PC-9 (cell line): ENCODE measurements around the gene EBF4. TPM values are rescaled to one million over a fixed set of nuclear protein-coding genes. Genes with fewer than 3 reads are reported as not detected.

Source experiments
- BruUV-seq: library from RNA; stranded (reverse); fragments of 400-500 nt; replicated peaks from 2 replicates; lab custom pipeline; 2021; lab: Mats Ljungman, UMichigan
- CTCF ChIA-PET: fragments of 300-600 bp; sonication (Branson Sonifier 250); formaldehyde crosslinking; loops from one replicate; lab custom pipeline; 2022; ENCODE audit warnings: antibody characterized with exemption; lab: Charles Lee
- POLR2A ChIA-PET: fragments of 300-600 bp; sonication (Branson Sonifier 250); formaldehyde crosslinking; loops from one replicate; lab custom pipeline; 2022; ENCODE audit warnings: antibody characterized with exemption; ENCODE audit not compliant: unreplicated experiment; lab: Charles Lee
- DNase-seq, 2 experiments: peaks; one replicate each; pipeline versions ENCODE4 v3.0.0 to v3.0.0-alpha.2; 2015 to 2022; ENCODE audit warnings: mixed read lengths in 1 of 2
- H2AFZ ChIP-seq: fragments of 200-600 bp; sonication (generic); 2 replicates; pipeline ENCODE4 v1.8.1; 2017; ENCODE audit warnings: antibody characterized with exemption
- H3F3A ChIP-seq: fragments of 200-600 bp; sonication (generic); 2 replicates; pipeline ENCODE4 v1.8.1; 2017; ENCODE audit warnings: antibody characterized with exemption, mild to moderate bottlenecking, low read depth; ENCODE audit not compliant: insufficient read depth
- H3K27ac ChIP-seq: fragments of 200-600 bp; sonication (generic); 2 replicates; pipeline ENCODE4 v1.6.1; 2016; ENCODE audit warnings: mixed run types
- H3K27me3 ChIP-seq: fragments of 200-600 bp; sonication (generic); 2 replicates; pipeline ENCODE4 v1.6.1; 2016; ENCODE audit warnings: low read depth, mixed run types; ENCODE audit not compliant: insufficient read depth
- H3K36me3 ChIP-seq: fragments of 200-600 bp; sonication (generic); 2 replicates; pipeline ENCODE4 v1.6.1; 2016; ENCODE audit warnings: low read depth, mixed run types
- H3K4me1 ChIP-seq: fragments of 200-600 bp; sonication (generic); replicated peaks from 2 replicates; pipeline ENCODE4 v1.6.1; 2016; ENCODE audit warnings: mixed run types; ENCODE audit not compliant: insufficient read depth
- H3K4me2 ChIP-seq: fragments of 200-600 bp; sonication (generic); 2 replicates; pipeline ENCODE4 v1.6.1; 2017; ENCODE audit warnings: mixed run types
- H3K4me3 ChIP-seq: fragments of 200-600 bp; sonication (generic); 2 replicates; pipeline ENCODE4 v1.6.1; 2016; ENCODE audit warnings: mixed run types
- H3K79me2 ChIP-seq: fragments of 200-600 bp; sonication (generic); 2 replicates; pipeline ENCODE4 v1.6.1; 2017; ENCODE audit warnings: low read depth, mixed run types
- H3K9me2 ChIP-seq: fragments of 200-600 bp; sonication (generic); 2 replicates; pipeline ENCODE4 v1.8.1; 2017; ENCODE audit warnings: mild to moderate bottlenecking; ENCODE audit not compliant: insufficient read depth
- H3K9me3 ChIP-seq: fragments of 200-600 bp; sonication (generic); 2 replicates; pipeline ENCODE4 v1.8.1; 2016; ENCODE audit warnings: low read depth; ENCODE audit not compliant: insufficient read depth
- H4K20me1 ChIP-seq: fragments of 200-600 bp; sonication (generic); 2 replicates; pipeline ENCODE4 v1.8.1; 2017; ENCODE audit not compliant: insufficient read depth
- EZH2 ChIP-seq: fragments of 200-600 bp; sonication (generic); IDR thresholded peaks from 2 replicates; pipeline ENCODE4 v1.8.0; 2017; ENCODE audit warnings: antibody characterized with exemption, low read depth
- intact Hi-C: fragments of 100-400 bp; cut with micrococcal nuclease; formaldehyde crosslinking; loops from one replicate; pipeline ENCODE4 v1.10.0; 2022; ENCODE audit not compliant: unreplicated experiment
- total RNA-seq: library from RNA; stranded (reverse); gene quantifications from 2 replicates; pipeline ENCODE4 v1.2.3, GENCODE V29; 2021
- TF ChIP-seq, protein P1 (sequence below): fragments of 200-600 bp; sonication (generic); conservative IDR thresholded peaks from 2 replicates; pipeline ENCODE4 v1.6.1; 2017; ENCODE audit warnings: mixed run types, antibody characterized with exemption, mild to moderate bottlenecking, moderate library complexity

The EBF4 gene
- total RNA-seq, 1 experiment from 2014 or later, result 5.1 TPM

GRCh38 chr20:2752567-2753460, 60.2 kb downstream of the EBF4 start:
- Histone ChIP-seq H3K27me3 (peaks cover 43% of the 10 kb centered on the region), H2AFZ (0 out of 2 replicates have a peak overlapping the region, but pooled peaks have one; percentile 73), H3K27ac (no peak overlapping the region), H4K20me1 (no peaks in the 10 kb centered on the region), H3K4me2 (peak overlapping the region; percentile 83), H3K4me1 (peaks cover 7% of the 10 kb centered on the region), H3K9me2 (no peaks in the 10 kb centered on the region), H3K4me3 (peak overlapping the region; percentile 51; the same call in 1 of the 2 replicates), H3K9me3 (no peaks in the 10 kb centered on the region), H3K36me3 (no peaks in the 10 kb centered on the region), H3F3A (peaks cover 7% of the 10 kb centered on the region; the same call in 1 of the 2 replicates), H3K79me2 (no peaks in the 10 kb centered on the region)
- CTCF ChIA-PET, result interaction anchor here (0.6 to 0.8 kb wide), 3 partner anchors 38 to 245 kb away, joined by 3 to 6 read pairs (median 4); no protein-coding TSS in a partner anchor
- DNase-seq, result peak in 1 of 2 experiments; percentile 42
- intact Hi-C loops, result loop anchor here (10.0 kb wide), 1 partner anchor 562 kb away; no protein-coding TSS in a partner anchor
- TF ChIP-seq, protein P1, sequence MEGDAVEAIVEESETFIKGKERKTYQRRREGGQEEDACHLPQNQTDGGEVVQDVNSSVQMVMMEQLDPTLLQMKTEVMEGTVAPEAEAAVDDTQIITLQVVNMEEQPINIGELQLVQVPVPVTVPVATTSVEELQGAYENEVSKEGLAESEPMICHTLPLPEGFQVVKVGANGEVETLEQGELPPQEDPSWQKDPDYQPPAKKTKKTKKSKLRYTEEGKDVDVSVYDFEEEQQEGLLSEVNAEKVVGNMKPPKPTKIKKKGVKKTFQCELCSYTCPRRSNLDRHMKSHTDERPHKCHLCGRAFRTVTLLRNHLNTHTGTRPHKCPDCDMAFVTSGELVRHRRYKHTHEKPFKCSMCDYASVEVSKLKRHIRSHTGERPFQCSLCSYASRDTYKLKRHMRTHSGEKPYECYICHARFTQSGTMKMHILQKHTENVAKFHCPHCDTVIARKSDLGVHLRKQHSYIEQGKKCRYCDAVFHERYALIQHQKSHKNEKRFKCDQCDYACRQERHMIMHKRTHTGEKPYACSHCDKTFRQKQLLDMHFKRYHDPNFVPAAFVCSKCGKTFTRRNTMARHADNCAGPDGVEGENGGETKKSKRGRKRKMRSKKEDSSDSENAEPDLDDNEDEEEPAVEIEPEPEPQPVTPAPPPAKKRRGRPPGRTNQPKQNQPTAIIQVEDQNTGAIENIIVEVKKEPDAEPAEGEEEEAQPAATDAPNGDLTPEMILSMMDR, result peak; percentile 82
- no peak; the same call in 1 of the 2 replicates for TF ChIP-seq EZH2
- no TSS peak for BruUV-seq
- POLR2A ChIA-PET, result no interaction called here

GRCh38 chr20:2753461-2754040, 61.0 kb downstream of the EBF4 start:
- no peak overlapping the region for H3K27ac ChIP-seq
- H3K9me3 ChIP-seq, result no peaks in the 10 kb centered on the region
- H3K4me2 ChIP-seq, result no peak overlapping the region
- H3K4me1 ChIP-seq, result peaks cover 7% of the 10 kb centered on the region
- BruUV-seq, result no TSS peak
- TF ChIP-seq EZH2, result no peak
- TF ChIP-seq, protein P1, result no peak
- peaks cover 7% of the 10 kb centered on the region; the same call in 1 of the 2 replicates for H3F3A ChIP-seq
- no peak for DNase-seq
- no peaks in the 10 kb centered on the region for H3K9me2 ChIP-seq
- intact Hi-C loops, result loop anchor here (10.0 kb wide), 1 partner anchor 561 kb away; no protein-coding TSS in a partner anchor
- no peak overlapping the region for H2AFZ ChIP-seq
- H3K4me3 ChIP-seq, result no peak overlapping the region
- H3K27me3 ChIP-seq, result peaks cover 42% of the 10 kb centered on the region
- H4K20me1 ChIP-seq, result no peaks in the 10 kb centered on the region
- ChIA-PET POLR2A (no interaction called here), CTCF (interaction anchor here (0.6 kb wide), 2 partner anchors 37 to 236 kb away, joined by 3 to 4 read pairs; no protein-coding TSS in a partner anchor)
- H3K36me3 ChIP-seq, result no peaks in the 10 kb centered on the region
- H3K79me2 ChIP-seq, result no peaks in the 10 kb centered on the region

GRCh38 chr20:2754424-2754823, 61.8 kb downstream of the EBF4 start:
- H4K20me1 ChIP-seq, result no peaks in the 10 kb centered on the region
- H3K9me3 ChIP-seq, result no peaks in the 10 kb centered on the region
- H3K27ac ChIP-seq, result no peak overlapping the region
- H3K36me3 ChIP-seq, result no peaks in the 10 kb centered on the region
- no TSS peak for BruUV-seq
- TF ChIP-seq, protein P1, result no peak
- TF ChIP-seq EZH2, result no peak
- no peak overlapping the region for H3K4me3 ChIP-seq
- peaks cover 7% of the 10 kb centered on the region for H3K4me1 ChIP-seq
- DNase-seq, result no peak
- peaks cover 7% of the 10 kb centered on the region; the same call in 1 of the 2 replicates for H3F3A ChIP-seq
- H2AFZ ChIP-seq, result no peak overlapping the region
- peaks cover 41% of the 10 kb centered on the region for H3K27me3 ChIP-seq
- intact Hi-C loops, result loop anchor here (10.0 kb wide), 1 partner anchor 560 kb away; no protein-coding TSS in a partner anchor
- ChIA-PET CTCF (no interaction called here), POLR2A (no interaction called here)
- H3K4me2 ChIP-seq, result no peak overlapping the region
- no peaks in the 10 kb centered on the region for H3K9me2 ChIP-seq
- no peaks in the 10 kb centered on the region for H3K79me2 ChIP-seq
